Stimulated activated memory B cell treated with anti-CD40 and anti-IgM and Interleukin-4, amounts not matched to agents 10 μg/mL and 1 μg/mL and 100 μg/mL, for 72 hours (primary cell): Measurements from ENCODE around the gene CAMSAP1.

ENCODE experiments used
- ATAC-seq: fragments of 150-1000 bp; cut with Tn5 transposase; 2 replicates; pipeline ENCODE4 v1.10.0; 2021
- H3K27ac Mint-ChIP-seq: one replicate; pipeline ENCODE4 v1.8.0; 2022; ENCODE audit warnings: mild to moderate bottlenecking, mixed read lengths
- H3K27me3 Mint-ChIP-seq: one replicate; pipeline ENCODE4 v1.8.0; 2022; ENCODE audit warnings: mixed read lengths
- H3K36me3 Mint-ChIP-seq: one replicate; pipeline ENCODE4 v1.8.0; 2022; ENCODE audit warnings: mixed read lengths
- H3K4me1 Mint-ChIP-seq: one replicate; pipeline ENCODE4 v1.8.0; 2022; ENCODE audit warnings: mixed read lengths
- H3K4me3 Mint-ChIP-seq: one replicate; pipeline ENCODE4 v1.8.0; 2022; ENCODE audit warnings: mild to moderate bottlenecking, moderate library complexity, mixed read lengths
- H3K9me3 Mint-ChIP-seq: one replicate; pipeline ENCODE4 v1.8.0; 2022; ENCODE audit warnings: mixed read lengths

CAMSAP1 gene

DNA sequence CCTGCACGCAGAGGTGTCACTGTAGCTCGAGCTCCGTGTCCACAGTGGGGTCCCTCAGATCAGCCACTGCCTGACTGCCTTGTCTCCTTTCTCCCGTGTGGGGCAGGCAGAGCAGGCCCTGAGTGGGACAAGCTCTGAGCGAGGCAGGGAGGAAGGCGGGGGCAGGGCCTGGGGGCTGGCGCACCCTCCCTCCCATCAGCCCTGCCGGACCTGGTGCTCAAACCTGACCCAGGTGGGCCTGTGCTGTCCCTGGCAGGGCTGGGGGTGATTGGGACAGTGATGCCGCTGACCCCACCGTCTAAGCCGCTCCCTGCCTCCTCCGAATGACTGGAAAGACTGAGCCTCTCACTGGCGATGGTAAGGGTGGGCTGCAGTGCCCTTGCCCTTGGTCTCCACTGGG lies 144.4 kb downstream of the CAMSAP1 start:
- no peaks in the 10 kb centered on the region for H3K4me1 Mint-ChIP-seq
- peaks cover 15% of the 10 kb centered on the region for H3K27me3 Mint-ChIP-seq
- peaks cover 3% of the 10 kb centered on the region for H3K9me3 Mint-ChIP-seq
- ATAC-seq, result no peak
- no peak overlapping the region for H3K4me3 Mint-ChIP-seq
- no peaks in the 10 kb centered on the region for H3K36me3 Mint-ChIP-seq
- H3K27ac Mint-ChIP-seq, result no peak overlapping the region

DNA sequence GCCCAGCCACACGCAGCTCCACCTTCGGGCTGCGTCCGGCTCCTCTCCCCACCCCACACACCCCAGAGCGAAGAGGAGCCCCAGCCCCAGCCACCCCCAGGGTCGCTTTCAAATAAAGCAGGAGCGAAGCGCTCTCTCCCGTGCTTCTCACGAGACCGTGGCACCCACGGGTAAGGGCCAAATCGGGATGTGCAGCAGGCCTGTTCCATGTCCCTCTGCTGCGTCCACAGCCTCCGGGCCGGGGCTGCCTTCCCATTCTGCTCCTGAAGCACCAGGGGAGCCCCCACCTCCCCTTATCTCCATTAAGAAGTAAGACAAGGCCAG lies 145.5 kb downstream of the CAMSAP1 start:
- Mint-ChIP-seq H3K27ac (no peak overlapping the region), H3K4me3 (no peak overlapping the region), H3K36me3 (no peaks in the 10 kb centered on the region), H3K4me1 (no peaks in the 10 kb centered on the region), H3K9me3 (peaks cover 3% of the 10 kb centered on the region), H3K27me3 (peaks cover 15% of the 10 kb centered on the region)
- ATAC-seq, result no peak

DNA sequence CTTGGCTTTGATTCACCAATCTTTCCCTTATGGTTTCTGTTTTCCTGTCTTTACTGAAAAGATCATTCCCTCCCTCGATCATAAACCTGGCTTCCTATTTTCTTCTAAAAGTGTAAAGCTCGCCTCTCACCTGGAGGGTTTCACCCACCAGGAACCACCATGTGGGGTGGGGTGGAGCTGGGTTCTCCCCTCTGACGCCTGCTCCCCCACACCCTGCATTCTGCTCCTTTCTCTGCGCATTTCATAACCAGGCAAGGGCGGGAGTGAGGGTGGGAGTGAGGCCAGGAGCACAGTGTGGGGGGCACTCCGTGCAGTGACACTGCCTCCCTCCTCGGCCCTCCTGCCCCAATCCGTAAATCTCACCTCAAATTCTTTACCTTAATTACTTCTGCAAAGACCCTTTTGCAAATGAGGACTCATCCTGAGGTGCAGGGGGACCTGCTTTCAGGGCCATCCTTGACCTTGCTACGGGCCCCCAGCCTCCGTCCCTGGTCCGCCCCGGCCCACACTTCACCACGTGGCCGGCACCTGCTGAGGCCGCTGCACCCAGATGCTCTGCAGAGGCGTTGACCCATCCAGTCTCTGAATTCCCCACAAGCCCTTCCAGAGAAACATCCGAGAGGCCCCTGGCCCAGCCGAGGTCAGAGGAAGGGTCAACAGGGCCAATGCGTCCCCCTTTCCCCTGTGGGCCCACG lies 146.0 kb downstream of the CAMSAP1 start:
- H3K4me1 Mint-ChIP-seq, result no peaks in the 10 kb centered on the region
- H3K27me3 Mint-ChIP-seq, result peaks cover 15% of the 10 kb centered on the region
- H3K4me3 Mint-ChIP-seq, result no peak overlapping the region
- H3K9me3 Mint-ChIP-seq, result peaks cover 3% of the 10 kb centered on the region
- no peak for ATAC-seq
- no peaks in the 10 kb centered on the region for H3K36me3 Mint-ChIP-seq
- no peak overlapping the region for H3K27ac Mint-ChIP-seq

DNA sequence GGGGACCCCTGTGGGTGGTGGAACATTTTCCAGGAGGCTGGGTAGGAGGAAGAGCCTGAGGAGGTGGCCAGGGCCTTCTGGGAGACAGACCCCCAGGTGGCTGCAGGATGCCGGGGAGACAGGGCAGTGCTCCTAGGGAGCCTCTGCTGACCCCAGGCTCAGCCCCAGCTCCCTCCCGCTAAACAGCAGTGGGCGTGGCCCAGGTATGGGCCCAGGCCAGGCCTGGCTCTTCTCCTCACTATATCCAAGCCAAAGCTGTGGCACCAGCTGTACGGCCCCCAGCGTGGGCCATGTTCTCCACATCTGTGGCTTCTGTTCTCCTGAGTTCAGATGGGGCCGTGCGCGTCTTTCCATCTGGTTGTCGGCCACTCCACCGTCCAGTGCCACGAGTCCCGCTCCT lies 146.9 kb downstream of the CAMSAP1 start:
- Mint-ChIP-seq H3K27me3 (peaks cover 15% of the 10 kb centered on the region), H3K9me3 (no peaks in the 10 kb centered on the region), H3K4me1 (no peaks in the 10 kb centered on the region), H3K4me3 (no peak overlapping the region), H3K27ac (no peak overlapping the region), H3K36me3 (no peaks in the 10 kb centered on the region)
- no peak for ATAC-seq

DNA sequence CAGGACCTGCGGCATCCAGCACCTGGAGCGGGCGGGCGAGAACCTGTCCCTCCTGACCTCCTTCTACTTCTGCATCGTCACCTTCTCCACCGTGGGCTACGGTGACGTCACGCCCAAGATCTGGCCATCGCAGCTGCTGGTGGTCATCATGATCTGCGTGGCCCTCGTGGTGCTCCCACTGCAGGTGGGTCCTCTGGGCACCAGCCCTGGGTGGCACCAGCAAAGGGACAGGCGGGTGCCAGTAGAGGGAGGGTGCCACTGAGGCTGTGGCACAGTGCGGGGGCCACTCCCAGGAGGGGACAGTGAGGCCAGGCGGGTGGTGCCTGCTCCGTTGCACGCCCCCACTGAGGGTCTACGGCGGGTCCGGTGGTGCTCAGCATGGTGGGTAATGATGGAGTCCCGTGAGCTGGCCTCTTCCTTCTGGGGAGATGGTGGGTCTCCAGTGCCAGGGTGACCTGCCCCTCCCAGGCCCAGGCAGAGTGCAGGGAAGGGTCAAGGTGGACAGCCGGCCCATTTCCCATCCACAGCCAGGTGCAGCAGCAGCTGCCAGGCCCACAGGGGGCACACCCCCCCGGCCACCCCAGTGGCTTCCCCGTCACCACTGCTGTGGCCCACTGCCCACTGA lies 147.6 kb downstream of the CAMSAP1 start:
- H3K27ac Mint-ChIP-seq, result no peak overlapping the region
- ATAC-seq, result peak; percentile 4
- H3K36me3 Mint-ChIP-seq, result no peaks in the 10 kb centered on the region
- H3K4me3 Mint-ChIP-seq, result no peak overlapping the region
- H3K27me3 Mint-ChIP-seq, result peaks cover 15% of the 10 kb centered on the region
- no peaks in the 10 kb centered on the region for H3K4me1 Mint-ChIP-seq
- H3K9me3 Mint-ChIP-seq, result no peaks in the 10 kb centered on the region

DNA sequence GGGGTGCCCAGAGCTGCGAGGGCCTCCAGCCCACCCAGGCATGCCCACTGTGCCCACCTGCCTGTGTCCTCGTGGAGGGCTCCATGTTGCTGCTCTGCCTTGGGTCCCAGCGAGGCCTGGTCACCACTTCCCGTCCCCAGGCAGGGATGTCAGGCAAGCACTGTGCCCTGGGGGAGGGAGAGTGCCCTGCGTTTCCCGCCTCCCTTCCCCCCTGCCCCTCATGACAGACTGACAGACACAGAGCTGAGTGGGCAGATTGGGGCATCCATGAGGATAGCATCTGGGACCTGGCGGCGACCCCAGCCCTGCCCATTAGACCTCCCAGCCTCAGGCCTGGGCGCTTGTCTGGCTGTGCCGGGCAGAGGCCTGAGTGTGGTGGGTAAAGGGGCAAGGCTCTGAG lies 148.5 kb downstream of the CAMSAP1 start:
- Mint-ChIP-seq H3K27me3 (peaks cover 15% of the 10 kb centered on the region), H3K36me3 (no peaks in the 10 kb centered on the region), H3K4me1 (no peaks in the 10 kb centered on the region), H3K9me3 (no peaks in the 10 kb centered on the region), H3K27ac (no peak overlapping the region), H3K4me3 (no peak overlapping the region)
- ATAC-seq, result no peak
